Testis (tissue), 2 donors: ENCODE data around the gene TRABD2B.

Source experiments
- POLR2A ChIP-seq: fragments of 450-650 bp; IDR thresholded peaks from one replicate; pipeline ENCODE4 v1.6.1; 2017; ENCODE audit warnings: antibody characterized with exemption, mild to moderate bottlenecking, moderate library complexity
- TF ChIP-seq, protein P1 (sequence below), 3 experiments: fragments of 450-650 bp in 2 of 3; fragments of 200-600 bp in 1 of 3; sonication (generic) in 1 of 3; IDR thresholded peaks; one replicate each; pipeline ENCODE4 v1.5.1; 2016 to 2019; ENCODE audit warnings: antibody characterized with exemption in 3 of 3, mild to moderate bottlenecking in 2 of 3, moderate library complexity in 1 of 3

GRCh38 chr1:47887060-47887459, 110.1 kb downstream of the TRABD2B start:
- TF ChIP-seq POLR2A, result no peak
- TF ChIP-seq, protein P1, sequence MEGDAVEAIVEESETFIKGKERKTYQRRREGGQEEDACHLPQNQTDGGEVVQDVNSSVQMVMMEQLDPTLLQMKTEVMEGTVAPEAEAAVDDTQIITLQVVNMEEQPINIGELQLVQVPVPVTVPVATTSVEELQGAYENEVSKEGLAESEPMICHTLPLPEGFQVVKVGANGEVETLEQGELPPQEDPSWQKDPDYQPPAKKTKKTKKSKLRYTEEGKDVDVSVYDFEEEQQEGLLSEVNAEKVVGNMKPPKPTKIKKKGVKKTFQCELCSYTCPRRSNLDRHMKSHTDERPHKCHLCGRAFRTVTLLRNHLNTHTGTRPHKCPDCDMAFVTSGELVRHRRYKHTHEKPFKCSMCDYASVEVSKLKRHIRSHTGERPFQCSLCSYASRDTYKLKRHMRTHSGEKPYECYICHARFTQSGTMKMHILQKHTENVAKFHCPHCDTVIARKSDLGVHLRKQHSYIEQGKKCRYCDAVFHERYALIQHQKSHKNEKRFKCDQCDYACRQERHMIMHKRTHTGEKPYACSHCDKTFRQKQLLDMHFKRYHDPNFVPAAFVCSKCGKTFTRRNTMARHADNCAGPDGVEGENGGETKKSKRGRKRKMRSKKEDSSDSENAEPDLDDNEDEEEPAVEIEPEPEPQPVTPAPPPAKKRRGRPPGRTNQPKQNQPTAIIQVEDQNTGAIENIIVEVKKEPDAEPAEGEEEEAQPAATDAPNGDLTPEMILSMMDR (IDR thresholded peaks at IDR 0.05), result no peak
